GM23248 (cell line): ENCODE data around the gene VNN1. TPM values are rescaled to one million over a fixed set of nuclear protein-coding genes. Genes with fewer than 3 reads are reported as not detected.

Experiments used
- DNase-seq: peaks from one replicate; pipeline ENCODE4 v3.0.0-alpha.2; 2015
- H2AFZ ChIP-seq: fragments of 200-600 bp; sonication (generic); 2 replicates; pipeline ENCODE4 v1.6.1; 2016; ENCODE audit warnings: antibody characterized with exemption
- H3F3A ChIP-seq: fragments of 200-600 bp; sonication (generic); 2 replicates; pipeline ENCODE4 v1.6.1; 2016; ENCODE audit warnings: mild to moderate bottlenecking, antibody characterized with exemption, mixed run types; ENCODE audit not compliant: insufficient read depth
- H3K27ac ChIP-seq: fragments of 200-600 bp; sonication (generic); 2 replicates; pipeline ENCODE4 v1.5.1; 2016; ENCODE audit warnings: mild to moderate bottlenecking
- H3K27me3 ChIP-seq: fragments of 200-600 bp; sonication (generic); replicated peaks from 2 replicates; pipeline ENCODE4 v1.6.1; 2016; ENCODE audit warnings: mild to moderate bottlenecking; ENCODE audit not compliant: insufficient read depth
- H3K36me3 ChIP-seq: fragments of 200-600 bp; sonication (generic); 2 replicates; pipeline ENCODE4 v1.6.1; 2016; ENCODE audit warnings: low read depth, mild to moderate bottlenecking
- H3K4me1 ChIP-seq: fragments of 200-600 bp; sonication (generic); 2 replicates; pipeline ENCODE4 v1.6.1; 2016; ENCODE audit warnings: mild to moderate bottlenecking; ENCODE audit not compliant: insufficient read depth
- H3K4me2 ChIP-seq: fragments of 200-600 bp; sonication (generic); one replicate; pipeline ENCODE4 v1.6.1; 2016; ENCODE audit warnings: mild to moderate bottlenecking; ENCODE audit not compliant: unreplicated experiment
- H3K4me3 ChIP-seq: fragments of 200-600 bp; sonication (generic); 2 replicates; pipeline ENCODE4 v1.5.1; 2016; ENCODE audit warnings: mild to moderate bottlenecking
- H3K79me2 ChIP-seq: fragments of 200-600 bp; sonication (generic); 2 replicates; pipeline ENCODE4 v1.6.1; 2016; ENCODE audit warnings: mild to moderate bottlenecking; ENCODE audit not compliant: insufficient read depth
- H3K9ac ChIP-seq: fragments of 200-600 bp; sonication (generic); 2 replicates; pipeline ENCODE4 v1.6.1; 2016; ENCODE audit warnings: mild to moderate bottlenecking
- H3K9me2 ChIP-seq: fragments of 200-600 bp; sonication (generic); 2 replicates; pipeline ENCODE4 v1.6.1; 2016; ENCODE audit warnings: mixed run types, mild to moderate bottlenecking, moderate library complexity; ENCODE audit not compliant: insufficient read depth
- H3K9me3 ChIP-seq: fragments of 200-600 bp; sonication (generic); one replicate; pipeline ENCODE4 v1.6.1; 2017; ENCODE audit warnings: low read depth
- H4K20me1 ChIP-seq: fragments of 200-600 bp; sonication (generic); 2 replicates; pipeline ENCODE4 v1.6.0; 2016; ENCODE audit not compliant: insufficient read depth
- EZH2 ChIP-seq: fragments of 200-600 bp; sonication (generic); IDR thresholded peaks from 2 replicates; pipeline ENCODE4 v1.6.1; 2018; ENCODE audit warnings: antibody characterized with exemption, mild to moderate bottlenecking; ENCODE audit not compliant: insufficient read depth, poor library complexity, severe bottlenecking
- EZH2phosphoT487 ChIP-seq: fragments of 200-600 bp; sonication (generic); IDR thresholded peaks from 2 replicates; pipeline ENCODE4 v1.6.1; 2018; ENCODE audit warnings: antibody characterized with exemption, moderate library complexity, mild to moderate bottlenecking, low read depth; ENCODE audit not compliant: insufficient read depth
- WGBS, 2 experiments: methylation state at CpG; one replicate each; pipeline ENCODE4 v1.1.6; 2015 to 2017; ENCODE audit warnings: low lambda C conversion rate in 2 of 2, low coverage in 1 of 2; ENCODE audit errors: missing lambda C conversion rate in 2 of 2; 5-methylcytosine and 5-hydroxymethylcytosine counted together
- in situ Hi-C: fragments of 300-500 bp; cut with MboI; formaldehyde crosslinking; loops from 2 replicates; pipeline ENCODE4 v1.15.0; 2020
- polyA plus RNA-seq: library from polyadenylated mRNA; unstranded; fragments of >200 nt; fragmentation: Nextera tagmentation; extraction: Ambion mirVana; gene quantifications from 2 replicates; pipeline ENCODE4 v1.2.1, GENCODE V29; 2016
- total RNA-seq: library from RNA; depleted of rRNA; stranded (reverse); fragments of >200 nt; shearing (Covaris generic); gene quantifications from 2 replicates; pipeline ENCODE4 v1.2.3, GENCODE V29; 2014; rRNA removed

The VNN1 gene
- 0.86 TPM in 1 of 2 replicates, not detected in the other for total RNA-seq
- polyA plus RNA-seq: 0.52 and 0.61 TPM in 2 replicates

- Histone ChIP-seq H3K27ac (no peak within 1 kb of the TSS), H3K79me2 (no peaks in the 10 kb centered on the region), H2AFZ (no peak within 1 kb of the TSS), H3F3A (no peaks in the 10 kb centered on the region), H3K4me2 (no peak within 1 kb of the TSS), H3K9ac (no peak within 1 kb of the TSS), H3K9me2 (no peaks in the 10 kb centered on the region), H3K27me3 (no peaks in the 10 kb centered on the region), H3K4me3 (no peak within 1 kb of the TSS), H3K36me3 (no peaks in the 10 kb centered on the region), H4K20me1 (no peaks in the 10 kb centered on the region), H3K9me3 (no peaks in the 10 kb centered on the region), H3K4me1 (peaks cover 23% of the 10 kb centered on the region)
- TF ChIP-seq EZH2: no peak
- no peak for TF ChIP-seq EZH2phosphoT487
- peak; percentile 75 for DNase-seq
- 57% methylated on average over 8 of the region's 8 CpGs for WGBS, 2 experiments
- in situ Hi-C loops: no loop called here
Measured at GRCh38 chr6:132713352-132714134, at the start of gene VNN1. TSS of gene VNN1 (minus strand) at chr6:132714055. CDS start at chr6:132714035, 20 bp downstream.

GRCh38 chr6:132763269-132763668 is 49.4 kb upstream of the VNN1 start:
- peak; percentile 5 for DNase-seq
- Histone ChIP-seq H3F3A (peaks cover 10% of the 10 kb centered on the region), H3K9me2 (no peaks in the 10 kb centered on the region), H3K9ac (no peak overlapping the region), H3K4me1 (peaks cover 15% of the 10 kb centered on the region), H3K9me3 (no peaks in the 10 kb centered on the region), H4K20me1 (no peaks in the 10 kb centered on the region), H3K4me3 (no peak overlapping the region), H3K36me3 (no peaks in the 10 kb centered on the region), H3K27me3 (no peaks in the 10 kb centered on the region), H3K4me2 (no peak overlapping the region), H2AFZ (peak overlapping the region; percentile 42; the same call in 1 of the 2 replicates), H3K27ac (no peak overlapping the region), H3K79me2 (no peaks in the 10 kb centered on the region)
- in situ Hi-C loops: no loop called here
- 27 to 39% methylated on average over 2 of the region's 2 CpGs for WGBS, 2 experiments
- TF ChIP-seq EZH2 (no peak), EZH2phosphoT487 (no peak)

GRCh38 chr6:132760256-132760655 is 46.4 kb upstream of the VNN1 start:
- in situ Hi-C loops: no loop called here

GRCh38 chr6:132758689-132759088 is 44.8 kb upstream of the VNN1 start:
- H3K27me3 ChIP-seq: no peaks in the 10 kb centered on the region
- no peak overlapping the region for H3K27ac ChIP-seq
- no peaks in the 10 kb centered on the region for H3K9me3 ChIP-seq
- H3K4me1 ChIP-seq: peaks cover 4% of the 10 kb centered on the region
- H2AFZ ChIP-seq: no peak overlapping the region
- H3K9ac ChIP-seq: no peak overlapping the region
- H3F3A ChIP-seq: peaks cover 5% of the 10 kb centered on the region
- TF ChIP-seq EZH2phosphoT487 (no peak), EZH2 (no peak)
- H3K4me2 ChIP-seq: no peak overlapping the region
- H3K79me2 ChIP-seq: no peaks in the 10 kb centered on the region
- no peaks in the 10 kb centered on the region for H4K20me1 ChIP-seq
- H3K9me2 ChIP-seq: no peaks in the 10 kb centered on the region
- H3K4me3 ChIP-seq: no peak overlapping the region
- no peak for DNase-seq
- in situ Hi-C loops: no loop called here
- H3K36me3 ChIP-seq: no peaks in the 10 kb centered on the region
- WGBS, 2 experiments: 87 to 88% methylated on average over 1 to 2 of the region's 2 CpGs

More at GRCh38 chr6:132760256-132760655, 46.4 kb upstream of the VNN1 start:
- no peaks in the 10 kb centered on the region for H3K9me2 ChIP-seq
- no peak overlapping the region for H3K4me3 ChIP-seq
- H3K27ac ChIP-seq: no peak overlapping the region
- H3F3A ChIP-seq: peaks cover 10% of the 10 kb centered on the region
- no peaks in the 10 kb centered on the region for H3K79me2 ChIP-seq
- H3K36me3 ChIP-seq: no peaks in the 10 kb centered on the region
- no peaks in the 10 kb centered on the region for H4K20me1 ChIP-seq
- H3K9ac ChIP-seq: no peak overlapping the region
- no peak overlapping the region for H2AFZ ChIP-seq
- H3K4me2 ChIP-seq: no peak overlapping the region
- no peaks in the 10 kb centered on the region for H3K27me3 ChIP-seq
- peaks cover 13% of the 10 kb centered on the region for H3K4me1 ChIP-seq
- WGBS, 2 experiments: 79 to 84% methylated on average over 3 of the region's 3 CpGs
- DNase-seq: no peak
- TF ChIP-seq EZH2 (no peak), EZH2phosphoT487 (no peak)
- H3K9me3 ChIP-seq: no peaks in the 10 kb centered on the region
